Choroid plexus epithelial cell (primary cell): ENCODE data around the gene CELSR2.

Experiments
- DNase-seq: peaks from one replicate; pipeline ENCODE4 v3.0.0-alpha.2; 2010; ENCODE audit warnings: low read depth
- H3K4me3 ChIP-seq: 2 replicates; pipeline ENCODE4 v1.5.1; 2011; ENCODE audit warnings: low read depth, mild to moderate bottlenecking, control low read depth, low read length, moderate library complexity
- TF ChIP-seq, protein P1 (sequence below): conservative IDR thresholded peaks from 2 replicates; pipeline ENCODE4 v1.5.1; 2011; ENCODE audit warnings: low read depth, mild to moderate bottlenecking, control low read depth, inconsistent platforms, low read length, moderate library complexity

The CELSR2 gene

DNA sequence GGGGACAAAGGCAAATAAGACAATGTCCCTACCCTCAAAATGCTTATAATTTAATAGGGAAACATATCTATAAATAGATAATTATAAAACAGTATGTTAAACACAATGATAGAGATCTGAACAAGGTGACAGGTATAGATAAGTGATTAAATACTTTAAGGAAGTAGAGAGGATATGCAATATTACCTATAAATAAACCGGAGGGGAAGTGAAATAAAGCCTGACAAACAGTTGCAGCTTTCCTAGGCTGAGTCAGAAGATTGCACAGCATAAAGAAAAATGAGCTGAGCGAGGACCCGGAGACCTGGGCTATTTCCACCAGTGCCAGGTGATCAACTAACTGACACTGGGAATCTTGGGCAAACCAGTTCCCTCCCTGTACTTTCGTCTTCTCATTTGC is 45.1 kb downstream of the CELSR2 start:
- no peak overlapping the region for H3K4me3 ChIP-seq
- DNase-seq = no peak
- TF ChIP-seq, protein P1, sequence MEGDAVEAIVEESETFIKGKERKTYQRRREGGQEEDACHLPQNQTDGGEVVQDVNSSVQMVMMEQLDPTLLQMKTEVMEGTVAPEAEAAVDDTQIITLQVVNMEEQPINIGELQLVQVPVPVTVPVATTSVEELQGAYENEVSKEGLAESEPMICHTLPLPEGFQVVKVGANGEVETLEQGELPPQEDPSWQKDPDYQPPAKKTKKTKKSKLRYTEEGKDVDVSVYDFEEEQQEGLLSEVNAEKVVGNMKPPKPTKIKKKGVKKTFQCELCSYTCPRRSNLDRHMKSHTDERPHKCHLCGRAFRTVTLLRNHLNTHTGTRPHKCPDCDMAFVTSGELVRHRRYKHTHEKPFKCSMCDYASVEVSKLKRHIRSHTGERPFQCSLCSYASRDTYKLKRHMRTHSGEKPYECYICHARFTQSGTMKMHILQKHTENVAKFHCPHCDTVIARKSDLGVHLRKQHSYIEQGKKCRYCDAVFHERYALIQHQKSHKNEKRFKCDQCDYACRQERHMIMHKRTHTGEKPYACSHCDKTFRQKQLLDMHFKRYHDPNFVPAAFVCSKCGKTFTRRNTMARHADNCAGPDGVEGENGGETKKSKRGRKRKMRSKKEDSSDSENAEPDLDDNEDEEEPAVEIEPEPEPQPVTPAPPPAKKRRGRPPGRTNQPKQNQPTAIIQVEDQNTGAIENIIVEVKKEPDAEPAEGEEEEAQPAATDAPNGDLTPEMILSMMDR = no peak

DNA sequence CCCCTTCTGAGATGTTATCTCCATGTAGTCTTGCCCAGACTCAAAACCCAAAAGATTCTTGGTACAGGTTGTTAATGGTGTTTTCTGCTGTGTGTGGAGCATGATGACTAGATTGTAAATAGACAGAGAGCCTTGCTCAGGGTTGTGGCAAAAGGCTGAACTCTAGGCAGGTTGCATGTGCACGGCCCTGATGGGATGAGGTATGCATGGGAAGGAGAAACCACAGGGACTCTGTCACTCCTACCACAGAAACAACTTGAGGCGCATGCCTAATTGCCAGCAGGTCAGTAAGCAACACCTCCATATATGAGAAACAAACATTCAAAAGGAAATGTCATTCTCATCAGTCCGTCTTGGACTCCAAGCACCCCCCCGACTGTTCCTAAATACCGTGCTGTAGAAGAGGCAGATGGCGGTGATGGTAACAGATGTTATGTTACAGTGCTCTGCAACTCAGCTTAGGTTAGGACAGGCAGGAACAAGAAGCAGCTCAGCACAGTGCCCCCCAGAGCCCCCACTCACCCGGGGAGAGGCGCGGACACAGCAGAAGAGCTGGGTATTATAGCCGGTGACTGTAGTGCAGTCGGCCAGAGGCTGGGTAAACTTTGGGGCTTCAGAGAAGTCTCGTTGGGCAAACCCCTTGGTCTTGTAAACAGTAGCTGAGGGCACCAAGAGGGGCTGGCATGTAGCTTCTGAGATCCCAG is 46.5 kb downstream of the CELSR2 start:
- no peak overlapping the region for H3K4me3 ChIP-seq
- TF ChIP-seq, protein P1 = no peak

DNA sequence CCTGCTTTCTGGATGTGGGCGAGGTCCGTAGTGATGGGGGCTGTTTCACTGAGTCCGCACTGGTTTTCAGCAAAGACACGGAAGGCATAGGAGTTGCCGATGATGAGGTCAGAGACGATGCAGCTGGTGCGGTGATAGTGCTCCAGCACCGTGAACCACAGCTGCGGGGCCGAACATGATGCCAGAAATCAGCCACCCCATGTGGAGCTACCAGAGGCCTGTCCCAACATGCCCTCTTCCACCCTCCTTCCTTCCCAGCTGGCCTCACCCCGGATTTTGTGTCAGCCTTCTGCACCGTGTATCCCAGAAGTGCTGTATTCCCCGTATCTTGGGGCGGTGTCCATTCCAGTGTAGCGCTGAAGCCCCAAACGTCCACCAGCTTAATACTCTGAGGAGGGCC is 47.4 kb downstream of the CELSR2 start:
- no peak overlapping the region for H3K4me3 ChIP-seq
- TF ChIP-seq, protein P1 = no peak
- DNase-seq = no peak

More for the DNA sequence above, 46.5 kb downstream of the CELSR2 start:
- DNase-seq = no peak

DNA sequence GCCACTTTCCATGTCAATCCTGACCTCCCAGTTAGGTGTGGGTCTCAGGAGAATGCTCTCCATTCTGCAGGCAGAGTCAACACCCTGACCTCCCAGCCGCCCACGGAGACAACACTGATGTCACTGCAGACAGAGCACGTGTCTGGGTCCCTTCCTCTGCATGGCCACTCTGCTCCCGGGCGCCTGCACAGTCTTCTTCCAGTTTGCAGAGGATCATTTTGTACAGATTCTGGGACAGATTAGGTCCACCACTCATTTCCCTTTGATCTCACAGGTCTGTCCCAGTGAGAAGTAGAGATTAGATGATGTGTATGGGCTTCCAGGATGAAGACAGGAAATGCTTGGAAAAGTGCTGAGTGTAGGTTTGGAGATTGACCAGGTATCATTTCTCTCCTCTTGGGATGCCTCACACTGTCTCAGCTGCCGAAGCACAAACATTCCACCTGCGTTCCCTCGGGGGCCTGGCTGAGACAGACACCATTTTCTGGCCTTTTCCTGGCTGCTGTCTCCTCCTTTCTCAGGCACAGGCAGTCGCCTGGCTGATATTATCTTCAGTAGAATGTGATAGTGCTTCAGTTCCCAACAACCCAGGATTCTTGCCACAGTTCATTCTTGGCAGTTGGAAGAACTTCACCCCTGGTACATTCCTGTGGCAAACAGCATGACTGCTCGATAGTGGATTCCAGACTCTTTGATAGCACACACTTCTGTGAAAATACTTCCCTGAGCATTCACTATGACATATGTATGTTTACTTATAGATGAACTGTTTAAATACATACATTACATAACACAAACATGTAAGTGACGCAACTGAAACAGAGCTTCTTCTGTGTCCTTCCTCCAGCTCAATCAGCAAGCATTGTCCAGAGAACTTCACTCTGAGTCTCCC is 49.6 kb downstream of the CELSR2 start:
- DNase-seq = peak; percentile 97
- TF ChIP-seq, protein P1 = no peak
- H3K4me3 ChIP-seq = no peak overlapping the region

DNA sequence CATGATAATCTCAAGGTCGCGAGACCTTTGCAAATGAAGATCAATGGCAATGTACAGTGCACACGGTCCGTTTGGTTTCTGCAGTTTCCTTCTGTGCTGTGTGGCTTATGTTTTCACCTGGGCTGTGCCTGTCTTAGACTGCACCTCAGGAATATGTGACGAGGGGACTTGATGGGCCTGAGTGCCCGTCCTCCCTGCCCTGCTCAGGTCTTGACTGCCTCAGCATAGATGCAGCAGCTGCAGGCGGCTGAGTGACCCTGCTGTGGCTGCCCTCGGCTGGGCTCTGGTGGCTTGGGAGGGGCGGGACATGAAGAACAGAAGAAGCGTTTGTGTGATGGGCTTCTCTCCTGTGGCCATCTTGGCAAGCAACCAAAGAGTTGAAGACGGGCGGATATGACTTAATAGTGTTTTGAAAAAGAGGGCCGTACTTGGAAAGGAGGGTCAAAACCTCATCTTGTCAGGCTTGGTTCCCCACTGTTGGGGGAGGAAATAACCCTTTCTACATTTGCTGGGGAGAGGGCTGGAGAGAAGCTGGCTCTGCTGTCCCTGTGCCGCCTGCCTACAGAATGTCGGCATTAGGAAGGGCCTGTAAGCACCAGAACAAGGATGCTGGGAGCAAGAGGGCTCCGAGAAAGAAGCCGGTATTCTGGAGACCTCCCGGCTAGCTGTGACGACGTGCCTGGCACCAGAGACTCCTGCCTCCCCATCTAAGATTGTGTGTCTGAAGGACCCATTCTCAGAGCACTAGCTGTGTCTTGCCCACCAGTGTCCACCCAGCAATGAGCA is 50.4 kb downstream of the CELSR2 start:
- peak; percentile 92 for DNase-seq
- H3K4me3 ChIP-seq = no peak overlapping the region
- TF ChIP-seq, protein P1 = no peak

DNA sequence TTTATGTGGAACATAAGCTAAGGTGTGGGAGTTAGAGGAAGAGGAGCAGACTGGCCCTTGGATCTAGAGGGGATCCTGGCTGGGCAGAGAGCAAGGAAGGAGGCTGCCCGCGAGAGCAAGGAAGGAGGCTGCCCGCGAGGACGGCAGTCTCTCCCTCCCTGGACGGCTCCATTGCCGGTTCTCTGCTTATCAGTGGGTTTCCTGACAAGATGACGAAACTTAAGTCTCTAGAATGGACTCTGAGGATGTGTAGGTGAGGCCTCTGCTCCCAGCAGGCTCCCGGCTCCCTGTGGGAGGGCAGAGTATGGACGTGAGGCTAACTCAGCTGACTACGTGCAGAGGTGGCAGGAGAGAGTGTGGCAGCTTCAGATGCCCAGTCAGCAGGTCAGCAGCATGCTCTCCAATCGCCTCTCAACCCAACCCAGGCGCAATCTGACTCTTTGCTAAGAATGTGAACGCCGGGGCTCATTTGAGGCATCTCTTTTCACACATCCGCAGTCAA is 51.4 kb downstream of the CELSR2 start:
- peak; percentile 38 for DNase-seq
- TF ChIP-seq, protein P1 = no peak
- H3K4me3 ChIP-seq = no peak overlapping the region
